IPS DF 6.9 (cell line): ENCODE measurements around the gene TMEM235.

Experiments
- DNase-seq: peaks from one replicate; pipeline ENCODE4 v3.0.0-alpha.2; 2013; ENCODE audit warnings: low read depth, low spot score
- H3K27ac ChIP-seq: one replicate; pipeline ENCODE4 v1.5.1; 2013; ENCODE audit warnings: low read length, control low read depth
- H3K27me3 ChIP-seq: 2 replicates; pipeline ENCODE4 v1.6.1; 2013; ENCODE audit warnings: mild to moderate bottlenecking, low read length; ENCODE audit not compliant: control insufficient read depth, insufficient read depth
- H3K36me3 ChIP-seq: 2 replicates; pipeline ENCODE4 v1.6.1; 2013; ENCODE audit warnings: low read length; ENCODE audit not compliant: control insufficient read depth, insufficient read depth
- H3K4me1 ChIP-seq: 2 replicates; pipeline ENCODE4 v1.6.1; 2013; ENCODE audit warnings: low read length; ENCODE audit not compliant: control insufficient read depth, insufficient read depth
- H3K4me3 ChIP-seq: 2 replicates; pipeline ENCODE4 v1.5.1; 2013; ENCODE audit warnings: mild to moderate bottlenecking, low read length
- H3K9me3 ChIP-seq: 2 replicates; pipeline ENCODE4 v1.6.1; 2013; ENCODE audit warnings: low read length, inconsistent platforms; ENCODE audit not compliant: control insufficient read depth, insufficient read depth
- WGBS: extraction: QIAGEN DNeasy Blood & Tissue Kit; methylation state at CpG from one replicate; pipeline ENCODE4 v1.1.7; 2013; ENCODE audit warnings: mixed read lengths, missing lambda C conversion rate; ENCODE audit not compliant: insufficient read length, insufficient coverage; 5-methylcytosine and 5-hydroxymethylcytosine counted together

The TMEM235 gene

DNA sequence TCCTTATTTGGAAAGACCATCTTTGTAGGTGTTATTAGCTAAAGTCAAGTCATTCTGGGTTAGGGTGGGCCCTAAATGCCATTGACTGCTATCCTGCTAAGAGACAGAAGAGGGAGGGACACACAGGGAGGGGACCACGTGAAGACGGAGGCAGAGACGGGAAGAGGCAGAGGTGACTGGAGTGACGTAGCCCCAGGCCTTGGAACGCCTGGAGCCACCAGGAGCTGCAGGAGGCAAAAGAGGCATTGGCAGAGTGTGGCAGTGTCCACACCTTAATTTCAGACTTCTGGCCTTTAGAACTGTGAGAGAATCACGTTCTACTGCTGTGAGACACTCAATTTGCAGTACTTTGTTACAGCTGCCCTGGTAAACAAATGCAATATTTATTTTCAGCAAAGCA, 31.0 kb upstream of the TMEM235 start:
- H3K4me3 ChIP-seq, result no peak overlapping the region
- H3K36me3 ChIP-seq, result peaks cover 3% of the 10 kb centered on the region
- peaks cover 4% of the 10 kb centered on the region for H3K4me1 ChIP-seq
- DNase-seq, result no peak
- WGBS, result no CpG with 5 or more reads among the region's 6 CpGs
- no peak overlapping the region for H3K27ac ChIP-seq
- no peaks in the 10 kb centered on the region for H3K27me3 ChIP-seq
- H3K9me3 ChIP-seq, result no peaks in the 10 kb centered on the region

DNA sequence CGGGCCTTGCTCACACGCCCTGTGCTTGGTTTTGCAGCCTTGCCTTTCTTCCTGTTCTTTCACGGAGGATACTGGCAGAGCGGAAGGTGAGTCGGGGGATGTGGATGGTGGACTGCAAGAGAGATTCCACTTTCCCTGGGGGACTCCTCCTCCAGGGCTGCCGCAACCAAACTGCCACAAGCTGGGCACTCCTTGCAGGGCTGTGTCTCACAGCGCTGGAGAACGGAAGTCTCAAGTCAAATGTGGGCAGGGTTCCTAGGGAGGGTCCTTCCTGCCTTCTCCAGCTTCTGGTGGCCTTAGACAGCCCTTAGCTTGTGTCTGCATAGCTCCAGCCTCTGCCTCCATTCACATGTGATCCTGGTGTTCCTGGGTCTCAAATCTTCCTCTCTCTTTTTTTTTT, 28.8 kb upstream of the TMEM235 start:
- H3K9me3 ChIP-seq, result no peaks in the 10 kb centered on the region
- no peaks in the 10 kb centered on the region for H3K27me3 ChIP-seq
- WGBS, result no CpG with 5 or more reads among the region's 8 CpGs
- DNase-seq, result no peak
- H3K36me3 ChIP-seq, result peaks cover 3% of the 10 kb centered on the region
- peaks cover 2% of the 10 kb centered on the region; the same call in 1 of the 2 replicates for H3K4me1 ChIP-seq
- no peak overlapping the region for H3K27ac ChIP-seq
- H3K4me3 ChIP-seq, result no peak overlapping the region

DNA sequence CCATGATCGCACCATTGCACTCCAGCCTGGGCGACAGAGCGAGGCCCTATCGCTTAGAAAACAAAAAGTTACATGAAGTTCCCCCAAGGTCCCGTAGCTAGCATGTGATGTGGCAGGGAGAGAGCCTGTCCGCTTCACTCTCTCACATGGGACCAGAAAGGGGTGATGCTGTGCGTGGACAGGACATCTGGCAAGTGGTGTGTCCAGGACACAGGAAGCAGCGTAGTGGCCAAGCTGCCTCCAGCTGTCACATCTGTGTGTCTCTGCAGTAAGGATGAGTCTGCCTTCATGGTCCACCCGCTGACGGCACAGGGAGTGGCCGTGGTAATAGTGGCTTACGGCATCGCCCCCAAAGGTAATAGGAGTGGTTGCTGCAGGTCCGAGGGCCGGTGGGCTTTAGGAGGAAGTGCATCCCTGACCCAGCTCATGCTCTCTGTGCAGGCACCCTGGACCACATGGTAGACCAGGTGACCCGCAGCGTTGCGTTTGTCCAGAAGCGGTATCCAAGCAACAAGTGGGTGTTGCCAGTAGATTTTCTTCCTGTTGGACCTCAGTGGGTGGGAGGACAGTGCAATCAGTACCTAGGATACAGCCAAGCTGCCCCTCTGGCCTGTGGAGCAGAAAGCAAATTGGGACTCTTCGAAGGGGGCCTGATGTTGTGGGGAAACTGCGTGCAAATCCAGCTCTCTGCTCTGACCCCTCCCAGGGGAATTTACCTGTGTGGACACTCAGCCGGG, 26.9 kb upstream of the TMEM235 start:
- Histone ChIP-seq H3K4me3 (no peak overlapping the region), H3K9me3 (no peaks in the 10 kb centered on the region), H3K4me1 (no peaks in the 10 kb centered on the region), H3K27me3 (no peaks in the 10 kb centered on the region), H3K36me3 (peaks cover 3% of the 10 kb centered on the region), H3K27ac (no peak overlapping the region)
- no peak for DNase-seq
- WGBS, result no CpG with 5 or more reads among the region's 22 CpGs

DNA sequence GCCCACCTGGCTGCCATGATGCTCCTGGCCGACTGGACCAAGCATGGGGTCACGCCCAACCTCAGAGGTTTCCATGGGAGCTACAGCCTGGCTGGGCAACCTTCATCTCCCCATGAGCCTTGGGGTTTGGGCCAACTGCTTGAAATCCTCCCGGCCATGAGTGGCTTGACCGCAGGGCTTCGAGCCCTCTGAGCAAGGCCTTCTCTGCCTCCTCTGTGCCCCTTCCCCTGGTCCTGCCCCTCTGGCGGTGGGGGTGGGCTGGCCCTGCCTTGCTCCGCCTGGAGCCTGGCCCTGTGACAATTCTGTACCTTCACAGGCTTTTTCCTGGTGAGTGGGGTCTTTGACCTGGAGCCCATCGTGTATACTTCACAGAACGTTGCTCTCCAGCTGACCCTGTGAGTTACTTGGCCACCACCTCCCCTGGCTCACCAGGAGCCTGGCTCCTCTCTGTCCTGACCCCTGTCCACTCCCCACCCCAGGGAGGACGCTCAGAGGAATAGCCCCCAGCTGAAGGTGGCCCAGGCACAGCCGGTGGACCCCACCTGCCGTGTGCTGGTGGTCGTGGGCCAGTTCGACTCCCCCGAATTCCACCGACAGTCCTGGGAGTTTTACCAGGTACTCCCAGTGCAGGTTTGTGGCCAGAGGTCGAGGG, 26.2 kb upstream of the TMEM235 start:
- Histone ChIP-seq H3K4me3 (no peak overlapping the region), H3K27me3 (no peaks in the 10 kb centered on the region), H3K4me1 (no peaks in the 10 kb centered on the region), H3K27ac (no peak overlapping the region), H3K9me3 (no peaks in the 10 kb centered on the region), H3K36me3 (peaks cover 3% of the 10 kb centered on the region)
- DNase-seq, result no peak
- WGBS, result no CpG with 5 or more reads among the region's 17 CpGs

DNA sequence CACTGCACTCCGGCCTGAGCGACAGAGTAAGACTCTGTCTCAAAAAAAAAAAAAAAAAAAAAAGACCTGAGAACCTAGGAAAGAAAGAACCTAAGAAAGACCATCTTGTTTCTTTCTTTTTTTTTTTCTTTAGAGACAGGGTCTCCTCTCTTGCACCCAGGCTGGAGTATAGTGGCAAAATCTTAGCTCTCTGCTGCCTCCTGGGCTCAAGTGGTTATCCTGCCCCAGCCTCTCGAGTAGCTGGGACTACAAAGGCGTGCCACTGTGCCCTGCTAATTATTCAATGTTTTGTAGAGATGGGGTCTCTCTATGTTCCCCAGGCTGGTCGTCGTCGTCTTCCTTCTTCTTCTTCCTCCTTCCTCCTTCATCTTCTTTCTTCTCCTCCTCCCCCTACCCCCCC, 25.1 kb upstream of the TMEM235 start:
- no CpG with 5 or more reads among the region's 7 CpGs for WGBS

DNA sequence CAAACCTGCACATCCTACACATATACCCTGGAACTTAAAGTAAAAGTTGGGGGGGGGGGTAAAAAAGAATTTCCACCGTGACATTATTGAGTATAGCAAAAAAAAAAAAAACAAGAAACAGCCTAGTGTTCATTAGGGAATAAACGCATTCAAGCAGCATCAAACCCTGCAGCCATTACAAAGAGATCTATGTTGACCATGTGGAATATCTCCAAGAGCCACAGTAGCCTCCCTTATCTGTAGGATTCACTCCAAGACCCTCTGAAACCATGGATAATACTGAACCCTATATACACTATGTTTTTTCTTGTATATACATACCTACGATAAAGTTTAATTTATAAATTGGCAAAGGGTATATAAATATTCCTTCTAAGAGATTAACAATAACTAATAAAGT, 22.9 kb upstream of the TMEM235 start:
- DNase-seq, result no peak
- no peaks in the 10 kb centered on the region for H3K27me3 ChIP-seq
- WGBS, result no CpG with 5 or more reads among the region's 3 CpGs
- peaks cover 3% of the 10 kb centered on the region for H3K36me3 ChIP-seq
- no peaks in the 10 kb centered on the region for H3K9me3 ChIP-seq
- no peaks in the 10 kb centered on the region for H3K4me1 ChIP-seq
- H3K27ac ChIP-seq, result no peak overlapping the region
- H3K4me3 ChIP-seq, result no peak overlapping the region

More for the DNA sequence above, 25.1 kb upstream of the TMEM235 start:
- no peak overlapping the region for H3K27ac ChIP-seq
- no peak for DNase-seq
- H3K4me3 ChIP-seq, result no peak overlapping the region
- H3K9me3 ChIP-seq, result no peaks in the 10 kb centered on the region
- H3K4me1 ChIP-seq, result no peaks in the 10 kb centered on the region
- peaks cover 3% of the 10 kb centered on the region for H3K36me3 ChIP-seq
- H3K27me3 ChIP-seq, result no peaks in the 10 kb centered on the region

DNA sequence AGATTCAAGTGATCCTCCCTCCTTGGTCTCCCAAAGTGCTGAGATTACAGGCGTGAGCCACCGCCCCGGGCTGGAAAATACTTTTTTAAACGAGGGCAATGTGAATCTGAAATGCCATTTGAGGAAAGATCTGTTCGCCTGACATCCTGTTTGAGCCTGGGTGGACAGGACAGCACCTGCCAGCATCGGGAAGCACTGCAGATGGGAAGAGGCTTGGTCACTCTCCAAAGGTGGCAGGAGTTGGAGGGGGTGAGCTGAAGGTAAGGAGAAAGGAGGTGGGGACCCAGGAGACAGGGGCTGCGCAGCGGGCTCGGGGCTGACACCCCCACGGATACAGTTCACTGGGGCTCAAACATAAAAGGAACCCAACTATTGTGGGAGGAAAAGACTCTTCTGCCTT, 21.3 kb upstream of the TMEM235 start:
- DNase-seq, result no peak
- Histone ChIP-seq H3K27ac (no peak overlapping the region), H3K9me3 (no peaks in the 10 kb centered on the region), H3K36me3 (no peaks in the 10 kb centered on the region; the same call in 1 of the 2 replicates), H3K4me1 (no peaks in the 10 kb centered on the region), H3K27me3 (no peaks in the 10 kb centered on the region), H3K4me3 (no peak overlapping the region)
- WGBS, result no CpG with 5 or more reads among the region's 10 CpGs

DNA sequence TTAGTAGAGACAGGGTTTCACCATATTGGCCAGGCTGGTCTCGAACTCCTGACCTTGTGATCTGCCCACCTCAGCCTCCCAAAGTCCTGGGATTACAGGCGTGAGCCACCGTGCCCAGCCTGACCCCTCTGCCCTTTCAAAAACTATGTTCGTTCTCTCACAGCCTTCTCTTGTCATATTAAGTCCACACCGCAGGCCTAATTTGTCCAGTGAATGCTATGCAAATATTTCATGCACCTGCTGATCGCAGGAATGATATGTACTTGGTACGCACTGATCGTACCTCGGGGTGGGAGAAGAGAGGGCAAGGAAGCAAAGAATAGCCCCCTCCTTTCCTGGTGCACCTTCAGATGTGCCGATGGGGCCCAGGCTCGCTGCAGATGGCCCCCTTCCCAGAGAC, 20.4 kb upstream of the TMEM235 start:
- H3K27me3 ChIP-seq, result no peaks in the 10 kb centered on the region
- H3K27ac ChIP-seq, result no peak overlapping the region
- no peaks in the 10 kb centered on the region for H3K36me3 ChIP-seq
- DNase-seq, result no peak
- WGBS, result no CpG with 5 or more reads among the region's 11 CpGs
- no peak overlapping the region for H3K4me3 ChIP-seq
- no peaks in the 10 kb centered on the region for H3K4me1 ChIP-seq
- no peaks in the 10 kb centered on the region for H3K9me3 ChIP-seq

DNA sequence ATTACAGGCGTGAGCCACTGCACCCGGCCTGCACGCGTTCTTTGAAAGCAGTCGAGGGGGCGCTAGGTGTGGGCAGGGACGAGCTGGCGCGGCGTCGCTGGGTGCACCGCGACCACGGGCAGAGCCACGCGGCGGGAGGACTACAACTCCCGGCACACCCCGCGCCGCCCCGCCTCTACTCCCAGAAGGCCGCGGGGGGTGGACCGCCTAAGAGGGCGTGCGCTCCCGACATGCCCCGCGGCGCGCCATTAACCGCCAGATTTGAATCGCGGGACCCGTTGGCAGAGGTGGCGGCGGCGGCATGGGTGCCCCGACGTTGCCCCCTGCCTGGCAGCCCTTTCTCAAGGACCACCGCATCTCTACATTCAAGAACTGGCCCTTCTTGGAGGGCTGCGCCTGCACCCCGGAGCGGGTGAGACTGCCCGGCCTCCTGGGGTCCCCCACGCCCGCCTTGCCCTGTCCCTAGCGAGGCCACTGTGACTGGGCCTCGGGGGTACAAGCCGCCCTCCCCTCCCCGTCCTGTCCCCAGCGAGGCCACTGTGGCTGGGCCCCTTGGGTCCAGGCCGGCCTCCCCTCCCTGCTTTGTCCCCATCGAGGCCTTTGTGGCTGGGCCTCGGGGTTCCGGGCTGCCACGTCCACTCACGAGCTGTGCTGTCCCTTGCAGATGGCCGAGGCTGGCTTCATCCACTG, 17.3 kb upstream of the TMEM235 start, which contains the start of gene BIRC5:
BIRC5 (plus strand) TSS at position 238 of the 690 bp plus-strand sequence; CDS start at position 302, 64 bp downstream.
- Histone ChIP-seq H3K27ac (no peak within 1 kb of the TSS), H3K36me3 (peaks cover 3% of the 10 kb centered on the region; the same call in 1 of the 2 replicates), H3K4me1 (no peaks in the 10 kb centered on the region), H3K4me3 (peak within 1 kb of the TSS; percentile 85), H3K9me3 (no peaks in the 10 kb centered on the region), H3K27me3 (no peaks in the 10 kb centered on the region)
- WGBS, result no CpG with 5 or more reads among the region's 60 CpGs
- DNase-seq, result peak; percentile 41

DNA sequence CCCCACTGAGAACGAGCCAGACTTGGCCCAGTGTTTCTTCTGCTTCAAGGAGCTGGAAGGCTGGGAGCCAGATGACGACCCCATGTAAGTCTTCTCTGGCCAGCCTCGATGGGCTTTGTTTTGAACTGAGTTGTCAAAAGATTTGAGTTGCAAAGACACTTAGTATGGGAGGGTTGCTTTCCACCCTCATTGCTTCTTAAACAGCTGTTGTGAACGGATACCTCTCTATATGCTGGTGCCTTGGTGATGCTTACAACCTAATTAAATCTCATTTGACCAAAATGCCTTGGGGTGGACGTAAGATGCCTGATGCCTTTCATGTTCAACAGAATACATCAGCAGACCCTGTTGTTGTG, 16.7 kb upstream of the TMEM235 start:
- Histone ChIP-seq H3K9me3 (no peaks in the 10 kb centered on the region), H3K4me1 (no peaks in the 10 kb centered on the region), H3K36me3 (peaks cover 3% of the 10 kb centered on the region; the same call in 1 of the 2 replicates), H3K4me3 (peak overlapping the region; percentile 85), H3K27ac (no peak overlapping the region), H3K27me3 (no peaks in the 10 kb centered on the region)
- WGBS, result no CpG with 5 or more reads among the region's 5 CpGs
- no peak for DNase-seq
